ENCODE results near the gene GGA3.

Gene GGA3

DNA sequence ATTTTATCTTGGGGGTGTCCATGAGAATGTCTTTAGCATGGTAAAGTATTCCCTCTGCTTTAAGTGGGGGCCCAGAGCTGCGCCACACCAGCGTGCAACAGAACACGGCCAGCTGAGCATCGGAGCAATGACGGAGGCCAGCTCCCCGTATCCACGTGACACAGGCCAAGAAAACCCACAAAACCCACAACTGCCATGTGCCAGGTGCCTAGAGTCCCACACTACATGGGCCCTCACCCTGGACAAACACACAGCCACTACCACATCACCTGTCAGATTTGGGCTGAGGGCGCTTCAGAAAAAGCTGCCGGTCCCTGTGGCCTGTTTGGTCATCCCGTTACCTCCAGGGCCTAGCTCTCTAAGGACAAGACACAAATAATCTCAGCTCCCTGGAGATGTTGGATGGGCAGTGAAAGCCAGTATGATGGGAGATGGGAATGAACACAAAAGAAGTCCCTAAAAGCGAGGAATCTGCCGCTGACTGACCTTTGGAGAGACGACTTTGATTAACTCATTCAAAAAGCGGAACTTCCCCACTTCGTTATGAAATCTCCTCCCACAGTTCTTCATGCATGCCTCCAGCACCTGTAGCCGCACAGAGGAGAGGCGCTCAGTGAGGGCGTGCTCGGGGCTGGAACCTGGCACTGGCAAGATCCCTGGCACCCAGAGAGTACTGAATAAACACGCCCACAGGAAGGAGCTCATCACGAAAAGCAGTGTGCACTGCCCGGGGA is 17.1 kb downstream of the GGA3 start:
- no peak for DNase-seq

DNA sequence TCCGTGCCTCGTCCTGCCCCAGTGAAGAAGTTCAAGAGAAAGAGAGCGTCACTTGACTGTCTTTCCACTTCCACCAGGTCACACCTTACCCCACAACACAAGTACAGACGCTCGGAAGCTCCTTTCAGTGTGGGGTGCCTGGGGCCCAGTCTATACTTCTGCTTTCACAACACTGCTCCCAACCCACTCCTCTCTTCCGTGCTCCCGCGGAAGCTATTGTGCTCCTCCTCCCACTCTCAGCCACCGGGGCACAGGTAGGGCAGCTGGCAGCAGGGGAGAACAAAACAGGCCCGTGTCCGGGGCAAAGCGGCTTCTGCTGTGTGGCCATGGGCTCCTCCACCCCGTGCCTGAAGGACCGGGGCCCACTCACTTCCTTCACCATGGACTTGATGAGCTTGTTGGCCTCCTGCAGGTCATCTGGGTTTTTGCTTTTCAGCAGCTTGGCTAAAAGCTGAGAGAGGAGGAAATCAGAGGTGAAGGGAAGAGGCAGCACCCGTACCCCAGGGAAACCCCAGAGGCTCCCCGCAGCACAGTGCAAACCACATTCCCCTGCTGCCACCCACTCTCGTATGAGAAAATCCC is 18.9 kb downstream of the GGA3 start:
- DNase-seq, result peak; percentile 71

DNA sequence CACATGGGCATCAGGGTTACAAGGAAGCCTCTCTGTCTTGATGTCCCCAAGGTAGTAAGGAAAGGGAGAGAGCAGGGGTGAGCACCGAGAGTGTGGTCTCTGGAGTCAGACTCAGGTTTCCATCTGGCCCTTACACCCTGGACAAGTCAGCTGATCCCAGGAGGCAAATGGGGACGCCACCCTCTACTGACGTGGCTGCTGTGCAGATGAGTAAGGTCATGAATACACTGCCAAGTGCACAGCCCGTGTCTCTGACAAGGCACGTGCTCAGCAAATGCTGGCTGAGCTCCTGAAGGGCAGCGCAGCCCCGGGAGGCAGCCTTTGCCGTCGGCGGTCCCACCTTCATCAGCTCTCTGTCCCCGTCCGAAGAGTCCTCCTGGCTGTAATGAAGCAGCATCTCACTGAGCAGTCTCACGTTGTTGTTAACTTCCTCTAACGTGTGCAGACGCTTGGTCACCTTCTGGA is 19.4 kb downstream of the GGA3 start:
- no peak for DNase-seq

DNA sequence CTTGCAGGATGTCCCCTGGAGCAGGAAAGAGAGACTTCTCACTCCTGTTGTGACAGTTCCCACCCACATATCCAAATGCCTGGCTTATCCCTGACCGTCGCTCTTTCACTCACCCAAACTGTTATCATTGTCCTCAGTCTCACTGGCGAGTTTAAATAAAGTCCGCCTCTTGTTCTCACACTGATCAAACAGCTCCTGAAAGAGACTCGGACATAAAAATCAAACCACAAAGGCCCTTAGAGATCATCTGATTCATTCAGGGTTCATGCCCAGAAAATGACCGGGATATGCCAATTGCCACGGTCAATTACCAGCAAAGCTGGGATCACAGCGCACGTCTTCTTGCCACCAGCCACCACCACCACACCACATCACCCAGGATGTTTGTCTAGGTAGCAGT is 19.9 kb downstream of the GGA3 start:
- DNase-seq, result no peak

DNA sequence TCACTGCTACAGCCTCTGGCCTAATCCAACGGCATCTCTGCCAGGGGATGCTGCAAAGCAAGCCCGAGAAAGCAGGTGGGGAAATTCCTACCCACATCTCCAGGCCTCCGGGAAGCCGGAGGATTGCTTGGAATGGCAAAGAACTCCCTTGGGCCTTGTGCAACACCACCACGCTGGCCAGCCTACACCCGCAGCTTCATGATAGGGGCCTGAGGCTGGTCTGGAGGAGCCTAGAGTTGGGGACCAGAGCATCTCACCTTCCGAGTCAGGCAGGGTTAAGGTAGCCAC is 20.3 kb downstream of the GGA3 start:
- no peak for DNase-seq

DNA sequence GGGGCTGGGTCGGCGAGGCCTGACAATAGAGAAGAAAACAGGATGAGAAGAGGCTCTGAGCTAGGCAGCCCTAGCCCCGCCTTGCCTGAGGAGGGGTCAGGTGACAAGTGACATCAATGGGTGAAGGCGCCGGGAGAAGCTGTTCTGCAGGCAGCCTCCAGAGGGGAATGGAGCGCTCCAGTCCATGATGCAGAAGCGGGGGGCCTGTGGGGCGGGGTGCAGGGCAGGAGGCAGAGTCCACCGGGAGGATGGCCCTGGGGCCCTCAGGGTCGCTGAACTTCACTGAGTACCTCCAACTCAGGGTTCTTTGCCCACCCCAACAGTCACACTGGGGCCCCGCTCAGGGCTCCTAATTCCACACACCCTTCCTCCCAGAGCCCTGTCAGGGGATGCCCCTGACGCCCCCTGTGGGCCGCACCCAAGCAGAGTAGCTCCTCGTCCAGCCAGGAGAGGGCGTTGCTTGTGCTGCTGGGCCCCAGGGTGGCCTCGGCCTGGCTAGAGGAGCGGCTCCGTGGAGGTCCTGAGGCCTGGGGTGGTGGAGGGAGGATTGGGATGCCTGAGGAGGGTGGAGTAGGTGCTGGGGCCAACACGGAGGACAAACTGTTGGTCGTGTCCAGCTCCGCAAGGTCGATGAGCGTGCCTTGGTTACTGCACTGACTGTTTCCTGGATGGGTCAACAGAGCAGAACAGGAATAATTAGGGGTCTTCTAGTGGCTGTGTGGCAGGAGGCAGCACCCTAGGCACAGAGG is 20.8 kb downstream of the GGA3 start:
- DNase-seq, result peak; percentile 76

DNA sequence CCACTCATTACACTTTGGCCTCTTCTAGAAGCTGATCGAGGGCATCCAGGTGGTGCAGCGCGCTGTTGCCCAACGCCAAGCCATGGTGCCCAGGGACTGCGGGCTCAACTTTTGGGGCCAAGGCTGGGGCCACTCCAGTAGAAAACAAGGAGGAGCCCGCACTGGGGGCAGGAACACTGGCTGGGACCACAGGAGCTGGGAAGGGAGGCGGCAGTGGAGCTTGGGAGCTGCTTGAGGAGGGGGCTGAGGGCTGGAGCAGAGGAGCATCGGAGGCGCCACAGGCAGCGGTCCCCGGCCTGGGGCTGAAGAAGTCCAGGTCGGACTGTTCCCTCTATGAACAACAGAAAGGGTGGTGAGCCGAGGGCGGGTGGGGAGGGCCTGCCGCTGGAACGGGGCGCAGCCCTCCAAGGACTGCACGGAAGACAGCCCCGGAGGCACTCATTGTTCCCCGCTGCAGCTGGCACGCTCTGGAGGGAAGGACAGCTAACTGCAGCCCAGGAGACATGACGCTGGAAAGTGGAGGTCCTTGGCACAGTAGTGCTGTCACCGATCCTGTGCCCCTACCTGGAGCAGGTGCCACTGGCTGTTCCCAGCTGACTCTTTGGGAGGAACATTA is 21.5 kb downstream of the GGA3 start:
- no peak for DNase-seq

DNA sequence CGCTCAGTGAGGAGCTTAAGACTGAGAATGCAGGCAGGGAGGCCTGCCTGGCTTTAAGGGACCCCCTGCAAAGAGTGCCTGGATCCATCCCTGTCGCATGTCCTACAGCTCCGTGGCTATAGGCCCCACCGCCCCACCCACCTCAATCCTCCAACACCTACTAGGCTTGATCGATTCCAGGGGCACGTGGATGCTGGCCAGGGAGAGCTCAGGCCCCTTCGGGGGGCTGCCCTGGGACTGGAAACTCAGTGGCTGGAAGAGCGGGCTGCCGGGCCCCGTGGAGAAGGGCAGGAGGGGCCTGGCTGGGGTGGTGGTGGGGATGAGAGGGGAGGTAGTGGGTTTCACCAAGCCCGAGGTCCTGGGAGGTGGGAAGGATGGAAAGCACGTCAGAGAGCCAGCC is 22.2 kb downstream of the GGA3 start:
- no peak for DNase-seq

DNA sequence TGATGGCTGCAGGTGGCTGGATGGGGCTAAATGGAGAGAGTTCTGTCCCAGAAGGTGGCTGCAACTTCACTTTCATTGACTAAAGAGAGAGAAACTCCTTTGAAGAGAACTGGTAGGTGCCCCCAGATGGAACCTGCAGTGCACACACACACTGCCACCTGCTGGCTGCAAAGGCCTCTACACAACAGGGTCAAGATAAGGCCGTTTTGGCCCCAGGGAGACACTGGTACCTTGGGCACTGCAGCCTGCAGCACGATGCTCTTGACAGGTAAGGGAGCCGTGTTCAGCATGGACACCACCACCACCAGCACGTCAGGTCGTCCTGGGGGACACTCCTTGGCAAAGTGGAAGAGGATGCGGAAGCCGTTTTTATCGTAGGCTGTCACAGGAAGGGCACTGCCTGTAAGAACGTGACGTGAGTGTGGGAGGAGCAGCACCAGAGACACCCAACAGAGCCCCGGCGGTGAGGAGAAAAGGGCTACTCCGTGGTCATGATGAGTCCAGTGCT is 22.7 kb downstream of the GGA3 start:
- peak; percentile 81 for DNase-seq

DNA sequence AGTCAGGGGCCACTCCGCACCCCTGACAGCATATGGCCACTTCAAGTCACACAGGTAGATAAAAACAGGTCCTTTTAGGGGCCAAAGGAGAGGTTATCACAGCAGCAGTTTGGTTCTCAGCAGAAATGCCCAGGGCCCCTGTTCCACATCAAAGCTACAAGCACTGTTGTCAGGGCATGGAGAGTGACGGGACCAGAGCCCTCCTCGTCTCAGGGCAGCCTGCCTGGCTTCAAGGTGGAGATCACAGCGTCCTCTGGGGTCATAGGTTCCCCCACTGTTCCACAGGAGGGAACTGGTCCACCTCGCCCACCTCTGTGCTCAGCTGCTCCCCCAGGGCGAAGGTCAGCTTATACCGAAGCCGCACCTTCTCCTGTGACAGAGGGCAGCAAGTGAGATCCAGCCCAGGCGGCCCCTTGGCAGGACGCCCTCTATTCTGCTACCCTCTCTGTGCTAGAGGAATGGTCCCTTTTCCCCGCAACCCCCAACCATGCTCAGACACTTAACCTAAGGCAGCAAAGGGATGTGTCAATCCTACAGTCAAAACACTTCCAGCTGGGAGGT is 23.3 kb downstream of the GGA3 start:
- no peak for DNase-seq

DNA sequence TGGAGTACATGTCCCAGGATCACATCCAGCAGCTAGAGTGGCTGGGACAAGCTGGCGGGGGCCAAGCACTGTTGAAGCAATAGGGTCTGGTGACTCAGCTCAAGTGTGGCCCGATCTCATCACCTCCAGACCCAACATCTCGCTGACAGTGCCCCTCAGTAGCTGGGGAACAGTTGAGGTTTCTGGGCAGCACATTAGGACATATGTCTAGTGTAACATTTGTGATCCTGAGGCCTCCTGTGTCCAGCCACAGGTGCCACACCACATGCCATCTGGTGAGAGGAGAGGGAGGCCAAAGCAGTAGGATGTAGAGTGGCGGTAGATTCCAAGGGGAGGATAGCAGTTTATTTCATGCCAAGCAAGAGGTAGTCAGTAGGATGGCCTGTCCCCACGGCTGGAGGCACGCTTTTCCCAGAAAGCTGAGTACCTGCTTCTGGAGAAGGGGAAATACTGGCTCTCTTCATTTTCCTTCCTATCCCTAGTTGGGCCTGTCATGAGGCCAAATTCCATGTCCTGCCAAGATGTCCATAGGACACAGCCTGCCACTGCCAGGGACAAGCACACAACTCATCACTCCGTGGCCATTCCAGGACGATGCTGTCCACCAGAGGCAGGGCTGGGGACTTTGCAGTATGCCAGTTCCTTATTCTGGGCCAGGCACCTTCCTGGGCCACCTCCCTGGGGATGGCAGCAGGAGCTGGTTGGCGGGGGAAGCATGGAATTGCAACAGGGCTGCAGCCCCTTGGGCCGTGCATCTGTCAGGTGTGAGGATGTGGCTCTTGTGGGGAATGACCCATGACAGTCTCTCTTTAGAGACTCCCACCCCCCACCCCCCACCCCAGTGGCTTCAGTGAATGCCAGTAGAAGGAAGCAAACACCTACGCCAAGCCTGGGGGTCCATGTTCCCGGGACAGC is 24.0 kb downstream of the GGA3 start:
- DNase-seq, result no peak

DNA sequence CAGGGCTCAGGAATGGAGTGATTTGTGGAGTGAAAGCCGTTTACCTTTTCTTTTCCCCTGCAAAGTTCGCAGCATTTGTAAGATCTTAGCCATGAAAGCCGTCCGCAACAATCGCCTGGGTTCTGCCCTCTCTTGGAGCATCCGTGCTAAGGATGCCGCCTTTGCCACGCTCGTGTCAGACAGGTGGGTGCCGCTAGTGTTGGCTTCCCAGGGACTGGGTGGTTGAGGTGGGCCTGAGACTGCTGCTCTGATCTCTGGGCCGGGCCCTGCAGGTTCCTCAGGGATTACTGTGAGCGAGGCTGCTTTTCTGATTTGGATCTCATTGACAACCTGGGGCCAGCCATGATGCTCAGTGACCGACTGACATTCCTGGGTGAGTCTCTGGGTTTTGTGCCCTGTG is 28.6 kb downstream of the GGA3 start:
- DNase-seq, result no peak

DNA sequence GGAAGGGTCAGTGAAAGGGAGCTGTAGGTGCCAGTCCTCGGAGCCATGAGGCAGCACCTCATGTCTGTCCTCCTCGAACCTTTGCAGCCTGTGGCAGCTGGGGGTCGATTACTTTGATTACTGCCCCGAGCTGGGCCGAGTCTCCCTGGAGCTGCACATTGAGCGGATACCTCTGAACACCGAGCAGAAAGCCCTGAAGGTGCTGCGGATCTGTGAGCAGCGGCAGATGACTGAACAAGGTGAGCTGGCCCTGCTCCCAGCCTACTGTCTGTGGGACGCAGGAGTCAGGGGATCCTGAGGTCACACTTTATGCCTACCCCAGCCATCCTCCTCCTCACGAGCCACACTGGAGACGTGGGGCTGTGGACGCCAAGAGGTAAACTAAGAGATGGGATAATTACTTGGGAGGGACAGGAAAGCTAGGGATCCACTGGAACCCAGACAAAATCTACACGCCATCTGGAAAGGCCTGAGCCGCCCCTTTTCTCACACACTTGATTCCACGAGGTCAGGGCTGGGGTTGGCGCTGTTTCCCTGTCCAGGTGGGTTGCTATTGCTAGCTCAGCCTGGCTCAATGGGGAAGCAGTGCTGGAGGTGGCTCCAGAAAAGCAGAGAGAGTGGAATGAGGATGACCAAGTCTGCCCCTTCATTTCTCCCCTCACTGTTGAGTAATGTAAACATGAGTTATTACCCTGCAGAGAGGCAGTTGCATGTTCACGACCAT is 29.5 kb downstream of the GGA3 start:
- DNase-seq, result no peak

DNA sequence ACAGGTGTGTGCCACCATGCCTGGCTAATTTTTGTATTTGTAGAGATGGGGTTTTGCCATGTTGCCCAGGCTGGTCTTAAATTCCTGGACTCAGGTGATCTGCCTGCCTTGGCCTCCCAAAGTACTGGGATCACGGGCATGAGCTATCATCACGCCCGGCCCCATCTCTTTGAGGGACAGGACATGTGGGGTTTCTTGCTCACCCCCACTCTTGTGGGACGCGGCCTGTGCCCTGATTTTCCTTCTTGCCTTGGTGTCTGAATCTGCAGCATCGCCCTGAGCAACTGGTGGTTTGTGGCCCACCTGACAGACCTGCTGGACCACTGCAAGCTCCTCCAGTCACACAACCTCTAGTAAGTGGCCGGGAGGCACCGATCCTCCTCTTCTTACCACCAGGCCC is 30.3 kb downstream of the GGA3 start:
- no peak for DNase-seq

DNA sequence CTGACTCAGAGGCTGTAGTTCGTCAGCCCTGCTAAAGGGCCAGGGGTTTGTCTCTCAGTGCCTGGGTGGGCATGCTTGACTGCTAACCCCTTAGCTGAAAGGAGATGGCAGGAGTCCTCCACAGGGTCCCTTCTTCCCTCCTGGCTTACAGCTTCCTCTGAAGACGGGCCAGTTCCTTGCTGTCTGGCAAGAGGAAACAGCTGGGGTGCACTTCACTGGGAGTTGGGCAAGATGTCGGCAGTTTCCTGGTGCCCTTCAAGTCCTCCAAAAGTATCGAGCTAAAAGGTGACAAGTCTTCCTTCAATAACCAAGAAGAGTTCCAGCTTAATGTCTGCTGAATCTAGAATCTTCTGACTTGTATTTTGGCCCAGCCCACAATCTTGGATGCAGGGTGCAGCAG is 32.6 kb downstream of the GGA3 start:
- no peak for DNase-seq

DNA sequence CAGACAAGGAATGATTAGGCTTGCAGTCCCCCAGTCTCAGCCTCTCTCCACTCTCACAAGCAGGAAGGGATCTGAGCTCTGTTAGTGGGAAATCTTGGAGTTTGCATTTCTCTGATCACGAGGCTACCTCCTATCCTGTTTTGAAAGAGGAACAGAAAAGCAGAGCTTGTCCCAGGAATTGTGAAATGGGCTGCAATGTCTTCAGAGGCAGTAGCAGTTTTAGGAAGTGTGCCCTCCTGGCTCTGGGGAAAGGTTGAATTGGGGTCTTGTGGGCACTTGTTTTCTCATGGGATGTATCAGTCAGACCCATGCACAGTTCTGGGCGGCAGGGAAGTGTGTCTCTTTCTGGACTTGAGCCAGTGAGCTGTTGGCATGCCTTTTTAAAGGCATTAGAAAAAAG is 33.1 kb downstream of the GGA3 start:
- no peak for DNase-seq

DNA sequence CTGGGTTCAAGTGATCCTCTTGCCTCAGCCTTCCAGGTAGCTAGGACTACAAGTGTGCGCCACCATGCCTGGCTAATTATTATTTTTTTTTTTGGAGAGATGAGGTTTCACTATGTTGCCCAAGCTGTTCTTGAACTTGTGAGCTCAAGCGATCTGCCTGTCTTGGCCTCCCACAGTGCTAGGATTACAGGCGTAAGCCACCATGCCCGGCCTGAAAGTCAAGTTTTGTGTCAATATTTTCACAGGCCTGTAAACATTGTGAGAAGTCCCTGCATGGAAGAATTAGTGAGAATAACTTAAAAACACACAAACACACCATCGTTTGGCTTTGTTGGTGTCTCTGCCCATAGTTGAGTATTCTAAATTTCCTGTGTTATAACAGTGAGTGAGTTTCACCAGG is 33.7 kb downstream of the GGA3 start:
- DNase-seq, result no peak

DNA sequence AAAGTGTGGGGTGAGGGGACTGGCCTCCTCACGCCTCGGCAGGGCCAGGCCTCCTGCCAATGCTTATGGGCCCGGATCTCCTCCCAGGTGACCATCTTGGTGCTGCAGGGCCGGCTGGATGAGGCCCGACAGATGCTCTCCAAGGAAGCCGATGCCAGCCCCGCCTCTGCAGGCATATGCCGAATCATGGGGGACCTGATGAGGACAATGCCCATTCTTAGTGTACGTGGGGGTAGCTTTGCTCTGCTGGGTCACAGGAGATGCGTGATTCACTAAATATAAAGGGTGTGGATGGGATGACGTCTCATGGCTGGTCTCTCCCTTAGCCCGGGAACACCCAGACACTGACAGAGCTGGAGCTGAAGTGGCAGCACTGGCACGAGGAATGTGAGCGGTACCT is 36.4 kb downstream of the GGA3 start:
- no peak for DNase-seq

DNA sequence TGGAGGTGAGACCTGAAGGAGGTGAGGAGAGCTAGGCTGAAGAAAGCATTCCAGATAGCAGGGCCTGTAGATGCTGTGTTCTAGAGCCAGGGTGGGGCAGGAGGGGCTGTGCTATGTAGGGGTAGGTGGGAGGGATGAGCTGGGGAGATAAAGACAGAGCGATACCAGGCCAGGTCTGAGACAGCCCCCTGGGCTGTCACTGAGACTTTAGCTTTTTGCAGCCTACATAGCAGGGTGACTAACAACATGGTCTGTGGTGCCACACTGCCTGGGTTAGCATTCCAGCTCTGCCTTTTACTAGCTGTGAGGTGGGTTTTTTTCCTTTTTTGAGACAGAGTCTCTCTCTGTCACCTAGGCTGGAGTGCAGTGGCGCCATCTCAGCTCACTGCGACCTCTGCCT is 41.6 kb downstream of the GGA3 start:
- DNase-seq, result no peak

DNA sequence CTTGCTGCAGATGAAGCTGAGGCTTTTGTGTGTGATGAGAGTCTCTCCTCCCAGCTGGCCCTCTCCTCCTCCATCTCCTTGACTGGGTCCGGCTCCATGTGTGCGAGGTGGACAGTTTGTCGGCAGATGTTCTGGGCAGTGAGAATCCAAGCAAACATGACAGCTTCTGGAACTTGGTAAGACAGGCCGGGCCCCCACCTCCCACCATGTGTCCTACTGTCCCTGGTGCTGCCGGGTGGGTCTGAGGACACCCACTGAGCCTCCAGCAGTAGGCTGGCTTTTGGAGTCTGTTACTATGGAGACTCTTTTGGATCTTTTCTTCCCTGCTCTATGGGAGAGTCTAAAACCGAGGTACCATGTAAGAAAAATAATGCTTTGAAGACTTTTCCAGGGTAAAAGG is 43.3 kb downstream of the GGA3 start:
- DNase-seq, result no peak

DNA sequence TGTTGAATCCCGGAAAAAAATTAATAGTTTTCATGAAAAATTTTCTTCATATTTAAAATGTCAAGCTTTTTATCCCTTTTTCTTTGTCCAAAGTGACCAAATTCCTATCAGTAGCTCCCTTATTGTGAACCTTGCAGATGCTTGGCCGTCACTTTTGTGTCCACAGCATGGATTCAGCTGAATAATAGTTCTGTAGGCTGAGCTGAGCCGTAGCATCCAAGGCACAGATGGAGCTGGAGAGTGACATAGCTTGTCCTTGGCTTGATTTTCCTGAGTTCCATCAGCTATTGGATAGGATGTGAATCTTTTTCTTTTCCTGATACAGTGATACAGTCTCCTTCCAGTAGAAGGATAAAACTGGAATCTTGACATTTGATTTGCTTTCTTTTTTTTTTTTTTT is 52.3 kb downstream of the GGA3 start:
- DNase-seq, result no peak

DNA sequence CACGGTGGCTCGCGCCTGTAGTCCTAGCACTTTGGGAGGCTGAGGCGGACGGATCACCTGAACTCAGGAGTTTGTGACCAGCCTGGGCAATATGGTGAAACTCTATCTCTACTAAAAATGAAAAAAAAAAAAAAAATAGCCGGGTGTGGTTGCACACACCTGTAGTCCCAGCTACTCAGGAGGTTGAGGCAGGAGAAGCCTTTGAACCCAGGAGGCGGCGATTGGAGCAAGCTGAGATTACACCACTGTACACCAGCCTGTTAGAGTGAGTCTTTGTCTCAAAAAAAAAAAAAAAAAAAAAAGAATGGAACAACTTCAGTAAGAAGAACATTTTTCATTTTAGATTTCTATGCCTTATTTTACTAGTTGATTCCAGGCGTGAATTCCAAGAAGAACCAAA is 53.2 kb downstream of the GGA3 start:
- DNase-seq, result no peak
